ENCODE data around the gene PDAP1. TPM values are rescaled to one million over a fixed set of nuclear protein-coding genes. Genes with fewer than 3 reads are reported as not detected.

PDAP1 gene
- total and polyA plus RNA-seq, 9 of the 15 experiments (the other 6 are each of a cell fraction or from before 2014, with no cell fraction given) = 10.2 to 315 (median 129) TPM

- no peak for ATAC-seq
- H3K4me2 ChIP-seq (ENCODE audit: insufficient read depth, low read length) = no peak overlapping the region
- no peaks in the 10 kb centered on the region for H3K9me1 ChIP-seq (ENCODE audit: control insufficient read depth, insufficient read depth, low read length)
- peaks cover 28% of the 10 kb centered on the region for H3K79me2 ChIP-seq (ENCODE audit: control insufficient read depth, insufficient read depth, low read length)
- ChIA-PET CTCF (ENCODE audit: low intra/inter-chr PET ratio) (no interaction called here), POLR2A (interaction anchor here (0.6 to 1.2 kb wide), 6 partner anchors 34 to 189 kb away, joined by 3 to 4 read pairs (median 3); no protein-coding TSS in a partner anchor)
- H3K36me3 ChIP-seq (ENCODE audit: control insufficient read depth, insufficient read depth, low read length) = peaks cover 15% of the 10 kb centered on the region; the same call in 2 of the 3 replicates
- H3K4me1 ChIP-seq (replicated peaks in 1 of 2; ENCODE audit: control insufficient read depth in 2 of 2, insufficient read depth in 2 of 2, low read length in 2 of 2) = peaks cover 28 to 54% of the 10 kb centered on the region in 2 experiments
- DNase-seq (ENCODE audit: extremely low read depth in 1 of 4, low spot score in 3 of 4) = peak in 1 of 4 experiments; percentile 24
- H2AFZ ChIP-seq (ENCODE audit: low read depth, low read length) = no peak overlapping the region
- no peaks in the 10 kb centered on the region for H3K27me3 ChIP-seq (ENCODE audit: control insufficient read depth in 2 of 2, insufficient read depth in 2 of 2, low read length in 2 of 2)
- H3K4me3 ChIP-seq = no peak overlapping the region
- H3K9me3 ChIP-seq (replicated peaks; ENCODE audit: control insufficient read depth, insufficient read depth, low read depth, low read length) = no peaks in the 10 kb centered on the region
- no peak overlapping the region for H3K27ac ChIP-seq (ENCODE audit: extremely low read depth, low read depth, low read length)
- WGBS (ENCODE audit: insufficient coverage, low coverage, missing lambda C conversion rate) = 76% methylated on average over 21 of the region's 21 CpGs
- H4K20me1 ChIP-seq (replicated peaks; ENCODE audit: control insufficient read depth, insufficient read depth, low read length) = no peaks in the 10 kb centered on the region; the same call in 1 of the 2 replicates
- intact Hi-C loops (cut with micrococcal nuclease) = no loop called here
- no peak for FAIRE-seq
- peak overlapping the region in 1 of 2 experiments; percentile 58; a peak in 1 of 4 replicates for H3K9ac ChIP-seq (ENCODE audit: insufficient read depth in 1 of 2, low read depth in 2 of 2, low read length in 2 of 2)
- BruUV-seq (replicated peaks) = no TSS peak
- TF ChIP-seq KDM1A (IDR thresholded peaks at IDR 0.05) (peak; percentile 13 to 31; a peak in 2 of 4 replicates), ZNF512 (tag; IDR thresholded peaks at IDR 0.05) (no peak), CEBPB (tag; IDR thresholded peaks at IDR 0.05) (peak; percentile 89), ATF3 (IDR thresholded peaks at IDR 0.05) (peak; percentile 33; the same call in 1 of the 2 replicates), ATF3 (CRISPR knock-in tag; conservative IDR thresholded peaks at IDR 0.05) (no peak), CEBPG (CRISPR knock-in tag; IDR thresholded peaks at IDR 0.05) (no peak), CEBPG (tag; conservative IDR thresholded peaks at IDR 0.05 in 1 of 2, IDR thresholded peaks at IDR 0.05 in 1 of 2) (peak; percentile 21 to 60; a peak in 2 of 4 replicates)
- in situ Hi-C loops (cut with MboI) = no loop called here
Measured at GRCh38 chr7:99372275-99373090, 35.9 kb downstream of the PDAP1 start.

All from K562 (cell line).